ENCODE data around the gene MAP3K5.
A peak's percentile ranks its signal among the peaks of the same experiment; 100 is the strongest.

The MAP3K5 gene, protein sequence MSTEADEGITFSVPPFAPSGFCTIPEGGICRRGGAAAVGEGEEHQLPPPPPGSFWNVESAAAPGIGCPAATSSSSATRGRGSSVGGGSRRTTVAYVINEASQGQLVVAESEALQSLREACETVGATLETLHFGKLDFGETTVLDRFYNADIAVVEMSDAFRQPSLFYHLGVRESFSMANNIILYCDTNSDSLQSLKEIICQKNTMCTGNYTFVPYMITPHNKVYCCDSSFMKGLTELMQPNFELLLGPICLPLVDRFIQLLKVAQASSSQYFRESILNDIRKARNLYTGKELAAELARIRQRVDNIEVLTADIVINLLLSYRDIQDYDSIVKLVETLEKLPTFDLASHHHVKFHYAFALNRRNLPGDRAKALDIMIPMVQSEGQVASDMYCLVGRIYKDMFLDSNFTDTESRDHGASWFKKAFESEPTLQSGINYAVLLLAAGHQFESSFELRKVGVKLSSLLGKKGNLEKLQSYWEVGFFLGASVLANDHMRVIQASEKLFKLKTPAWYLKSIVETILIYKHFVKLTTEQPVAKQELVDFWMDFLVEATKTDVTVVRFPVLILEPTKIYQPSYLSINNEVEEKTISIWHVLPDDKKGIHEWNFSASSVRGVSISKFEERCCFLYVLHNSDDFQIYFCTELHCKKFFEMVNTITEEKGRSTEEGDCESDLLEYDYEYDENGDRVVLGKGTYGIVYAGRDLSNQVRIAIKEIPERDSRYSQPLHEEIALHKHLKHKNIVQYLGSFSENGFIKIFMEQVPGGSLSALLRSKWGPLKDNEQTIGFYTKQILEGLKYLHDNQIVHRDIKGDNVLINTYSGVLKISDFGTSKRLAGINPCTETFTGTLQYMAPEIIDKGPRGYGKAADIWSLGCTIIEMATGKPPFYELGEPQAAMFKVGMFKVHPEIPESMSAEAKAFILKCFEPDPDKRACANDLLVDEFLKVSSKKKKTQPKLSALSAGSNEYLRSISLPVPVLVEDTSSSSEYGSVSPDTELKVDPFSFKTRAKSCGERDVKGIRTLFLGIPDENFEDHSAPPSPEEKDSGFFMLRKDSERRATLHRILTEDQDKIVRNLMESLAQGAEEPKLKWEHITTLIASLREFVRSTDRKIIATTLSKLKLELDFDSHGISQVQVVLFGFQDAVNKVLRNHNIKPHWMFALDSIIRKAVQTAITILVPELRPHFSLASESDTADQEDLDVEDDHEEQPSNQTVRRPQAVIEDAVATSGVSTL (N-terminal part only)

DNA sequence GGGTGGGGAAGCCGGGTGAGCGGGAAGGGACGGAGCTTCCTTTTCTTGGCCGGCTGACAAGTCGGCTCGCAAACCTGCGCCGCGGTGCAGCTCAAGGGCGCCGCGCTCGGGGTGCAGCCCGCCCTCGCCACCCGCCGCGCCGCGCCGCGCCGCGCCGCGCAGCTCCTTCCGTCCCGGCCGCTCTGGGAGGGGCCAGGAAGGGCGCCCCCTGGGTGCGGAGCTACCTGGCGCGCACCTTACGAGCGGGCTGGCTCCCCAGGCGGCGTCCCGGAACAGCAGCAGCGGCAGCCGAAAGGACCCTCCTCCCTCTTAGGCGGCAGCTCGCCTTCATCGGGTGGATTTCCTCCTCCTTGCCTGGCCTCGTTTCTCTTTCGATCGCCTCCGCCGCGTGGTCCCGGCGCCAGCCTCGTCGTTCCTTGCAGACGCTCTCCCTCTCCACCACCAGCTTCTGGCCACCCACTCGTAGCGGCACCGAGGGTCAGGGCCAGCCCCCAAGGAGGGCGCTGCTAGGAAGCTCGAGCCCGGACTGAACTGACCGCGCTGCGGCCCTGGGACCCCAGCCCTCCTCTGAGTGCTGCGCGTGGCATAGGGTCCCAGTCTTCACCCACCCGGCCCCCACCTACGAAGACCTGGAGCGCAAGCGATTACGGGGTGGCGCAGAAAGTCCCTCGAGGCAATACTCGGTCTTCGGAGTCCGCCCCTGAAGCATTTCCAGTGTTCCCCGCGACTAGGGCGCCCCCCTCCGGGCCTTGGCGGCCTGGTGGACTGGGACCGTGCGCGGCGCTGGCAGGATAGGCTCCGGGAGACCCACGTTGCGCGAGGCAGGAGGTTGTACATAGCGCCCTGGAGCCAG is at the start of gene MAP3K5:
MAP3K5 (minus strand) TSS at position 68 of the 853 bp plus-strand sequence. CDS start 320 bp downstream, outside the sequence.
- in situ Hi-C loops (cut with MboI; ENCODE audit: low sequenced_read_pairs, unreplicated experiment), result loop anchor here (5.0 kb wide), 1 partner anchor 145 kb away; no protein-coding TSS in a partner anchor

DNA sequence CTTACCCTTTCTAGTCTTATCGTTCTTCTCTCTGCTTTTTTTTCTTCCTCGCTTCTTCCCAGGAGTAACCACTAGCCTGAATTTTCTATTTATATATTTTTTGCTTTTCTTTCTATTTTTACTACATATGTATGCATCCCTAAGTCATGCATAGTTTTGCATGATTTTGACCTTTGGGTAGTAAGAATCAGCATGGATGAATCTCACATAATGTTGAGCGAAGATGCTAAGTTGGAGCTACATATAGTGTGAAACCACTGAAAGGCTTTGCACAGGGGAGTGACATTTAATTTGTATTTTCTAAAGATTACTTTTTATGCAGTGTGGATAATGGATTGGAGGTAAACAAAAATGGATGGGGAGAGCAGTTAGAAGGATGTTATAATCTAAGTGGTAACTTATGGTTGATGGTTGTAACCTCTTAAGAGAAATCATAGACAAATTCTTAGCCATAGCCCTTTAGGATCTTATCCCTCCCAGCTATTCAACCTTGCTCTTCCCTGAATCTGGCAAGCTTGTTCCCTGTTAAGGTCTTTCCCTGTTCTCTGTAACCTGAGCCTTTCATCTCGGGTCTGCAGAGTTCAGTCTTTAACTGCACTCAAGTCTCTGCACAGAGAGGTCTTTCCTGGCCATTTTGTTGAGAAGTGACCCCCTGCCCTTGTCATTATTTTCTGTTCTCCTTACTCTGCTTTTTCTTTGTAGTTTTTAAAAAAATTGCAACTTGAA is 48.2 kb upstream of the MAP3K5 start:
- in situ Hi-C loops (cut with MboI; ENCODE audit: low sequenced_read_pairs, unreplicated experiment), result no loop called here
- TF ChIP-seq, protein P1, sequence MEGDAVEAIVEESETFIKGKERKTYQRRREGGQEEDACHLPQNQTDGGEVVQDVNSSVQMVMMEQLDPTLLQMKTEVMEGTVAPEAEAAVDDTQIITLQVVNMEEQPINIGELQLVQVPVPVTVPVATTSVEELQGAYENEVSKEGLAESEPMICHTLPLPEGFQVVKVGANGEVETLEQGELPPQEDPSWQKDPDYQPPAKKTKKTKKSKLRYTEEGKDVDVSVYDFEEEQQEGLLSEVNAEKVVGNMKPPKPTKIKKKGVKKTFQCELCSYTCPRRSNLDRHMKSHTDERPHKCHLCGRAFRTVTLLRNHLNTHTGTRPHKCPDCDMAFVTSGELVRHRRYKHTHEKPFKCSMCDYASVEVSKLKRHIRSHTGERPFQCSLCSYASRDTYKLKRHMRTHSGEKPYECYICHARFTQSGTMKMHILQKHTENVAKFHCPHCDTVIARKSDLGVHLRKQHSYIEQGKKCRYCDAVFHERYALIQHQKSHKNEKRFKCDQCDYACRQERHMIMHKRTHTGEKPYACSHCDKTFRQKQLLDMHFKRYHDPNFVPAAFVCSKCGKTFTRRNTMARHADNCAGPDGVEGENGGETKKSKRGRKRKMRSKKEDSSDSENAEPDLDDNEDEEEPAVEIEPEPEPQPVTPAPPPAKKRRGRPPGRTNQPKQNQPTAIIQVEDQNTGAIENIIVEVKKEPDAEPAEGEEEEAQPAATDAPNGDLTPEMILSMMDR (IDR thresholded peaks at IDR 0.05; ENCODE audit: borderline replicate concordance, control extremely low read depth, extremely low read depth, insufficient read depth, missing control alignments), result no peak
- no peak for DNase-seq (ENCODE audit: low spot score)

More for the DNA sequence above, at the start of gene MAP3K5:
- peak; percentile 82 for DNase-seq (ENCODE audit: low spot score)
- TF ChIP-seq, protein P1 (IDR thresholded peaks at IDR 0.05; ENCODE audit: borderline replicate concordance, control extremely low read depth, extremely low read depth, insufficient read depth, missing control alignments), result peak; percentile 89

DNA sequence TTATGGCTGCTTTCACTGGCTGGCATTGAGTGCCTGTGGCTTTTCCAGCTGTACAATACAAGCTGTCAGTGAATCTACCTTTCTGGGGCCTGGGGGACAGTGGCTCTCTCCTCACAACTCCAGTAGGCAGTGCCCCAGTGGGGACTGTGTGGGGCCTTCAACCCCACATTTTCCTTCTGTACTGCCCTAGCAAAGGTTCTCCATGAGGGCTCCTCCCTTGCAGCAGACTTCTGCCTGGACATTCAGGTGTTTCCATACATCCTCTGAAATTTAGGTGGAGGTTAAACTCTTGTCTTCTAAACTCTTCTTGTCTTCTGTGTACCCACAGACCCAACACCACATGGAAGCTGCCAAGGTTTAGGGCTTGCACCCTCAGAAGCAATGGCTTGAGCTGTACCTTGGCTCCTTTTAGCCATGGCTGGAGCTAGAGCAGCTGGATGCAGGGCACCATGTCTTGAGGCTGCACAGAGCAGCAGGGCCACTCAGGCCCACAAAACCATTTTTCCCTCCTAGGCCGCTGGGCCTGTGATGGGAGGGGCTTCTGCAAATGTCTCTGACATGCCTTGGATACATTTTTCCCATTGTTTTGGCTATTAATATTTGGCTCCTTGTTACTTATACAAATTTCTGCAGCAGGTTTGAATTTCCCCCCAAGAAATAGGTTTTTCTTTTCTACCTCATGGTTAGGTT is 39.7 kb upstream of the MAP3K5 start:
- DNase-seq (ENCODE audit: low spot score), result no peak
- in situ Hi-C loops (cut with MboI; ENCODE audit: low sequenced_read_pairs, unreplicated experiment), result no loop called here
- TF ChIP-seq, protein P1 (IDR thresholded peaks at IDR 0.05; ENCODE audit: borderline replicate concordance, control extremely low read depth, extremely low read depth, insufficient read depth, missing control alignments), result no peak

DNA sequence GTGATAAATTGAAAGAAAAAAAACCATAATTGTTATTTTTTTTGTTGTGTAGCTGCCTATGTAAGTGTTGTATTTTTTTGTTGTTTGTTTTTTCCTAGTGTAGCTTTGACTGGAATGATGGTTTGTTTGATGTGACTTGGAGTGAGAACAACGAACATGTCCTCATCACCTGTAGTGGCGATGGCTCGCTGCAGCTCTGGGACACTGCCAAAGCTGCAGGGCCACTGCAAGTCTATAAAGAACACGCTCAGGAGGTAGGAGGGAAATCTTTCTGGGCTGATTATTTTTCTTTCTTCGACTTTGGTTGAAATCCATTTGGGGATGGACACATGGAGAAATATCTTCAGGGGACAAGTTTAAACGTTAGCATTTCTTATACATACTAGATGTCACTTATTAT is 33.9 kb upstream of the MAP3K5 start:
- in situ Hi-C loops (cut with MboI; ENCODE audit: low sequenced_read_pairs, unreplicated experiment), result no loop called here
- DNase-seq (ENCODE audit: low spot score), result no peak
- TF ChIP-seq, protein P1 (IDR thresholded peaks at IDR 0.05; ENCODE audit: borderline replicate concordance, control extremely low read depth, extremely low read depth, insufficient read depth, missing control alignments), result no peak

DNA sequence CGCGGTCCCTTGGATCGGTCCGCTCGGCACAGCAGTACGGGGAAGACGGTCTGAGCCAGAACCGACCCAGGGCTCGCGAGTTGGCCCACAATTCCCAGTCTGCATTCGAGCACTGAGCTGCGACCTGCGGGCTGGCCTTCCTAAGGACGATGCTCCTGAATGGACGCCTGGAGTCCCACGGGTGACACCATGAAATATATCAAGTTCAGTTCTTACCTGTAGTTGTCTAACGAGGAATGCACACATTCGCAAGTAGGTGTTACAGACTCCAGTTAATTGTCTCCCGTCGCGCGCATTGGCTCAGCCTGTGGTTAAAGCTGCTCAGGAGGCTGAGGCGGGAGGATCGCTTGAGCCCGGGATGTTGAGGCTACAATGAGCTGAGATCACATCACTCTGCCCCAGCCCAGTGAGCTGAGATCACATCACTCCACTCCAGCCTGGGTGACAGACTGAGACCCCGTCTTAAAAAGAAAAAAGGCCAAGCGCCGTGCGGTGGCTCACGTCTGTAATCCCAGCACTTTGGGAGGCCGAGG is 30.9 kb upstream of the MAP3K5 start:
- no peak for DNase-seq (ENCODE audit: low spot score)
- in situ Hi-C loops (cut with MboI; ENCODE audit: low sequenced_read_pairs, unreplicated experiment), result no loop called here
- TF ChIP-seq, protein P1 (IDR thresholded peaks at IDR 0.05; ENCODE audit: borderline replicate concordance, control extremely low read depth, extremely low read depth, insufficient read depth, missing control alignments), result no peak
